GM21423 (cell line): ENCODE results near the gene WRAP73.

Experiments
- ATAC-seq: cut with Tn5 transposase; IDR thresholded peaks from one replicate; pipeline ENCODE4 v1.9.1; 2021; ENCODE audit warnings: mild to moderate bottlenecking, moderate library complexity; ENCODE audit not compliant: unreplicated experiment

WRAP73 gene

GRCh38 chr1:3649342-3650247, at the start of gene WRAP73:
Gene WRAP73, minus strand, starts transcription at chr1:3650103. Its CDS starts 104 bp downstream, at chr1:3649999.
- ATAC-seq, result peak; percentile 94

GRCh38 chr1:3699596-3699995, 49.7 kb upstream of the WRAP73 start:
- no peak for ATAC-seq

GRCh38 chr1:3698660-3699408, 48.9 kb upstream of the WRAP73 start:
- ATAC-seq, result no peak

GRCh38 chr1:3697810-3698209, 47.9 kb upstream of the WRAP73 start:
- ATAC-seq, result no peak

GRCh38 chr1:3697104-3697503, 47.2 kb upstream of the WRAP73 start:
- no peak for ATAC-seq

GRCh38 chr1:3696689-3697088, 46.8 kb upstream of the WRAP73 start:
- no peak for ATAC-seq

GRCh38 chr1:3695326-3696217, 45.7 kb upstream of the WRAP73 start:
- ATAC-seq, result no peak

- ATAC-seq, result no peak
Measured at GRCh38 chr1:3693321-3693720, 43.4 kb upstream of the WRAP73 start.

- ATAC-seq, result no peak
Measured at GRCh38 chr1:3692598-3692997, 42.7 kb upstream of the WRAP73 start.

GRCh38 chr1:3691421-3692204, 41.7 kb upstream of the WRAP73 start:
- no peak for ATAC-seq

- ATAC-seq, result no peak
Measured at GRCh38 chr1:3690282-3691065, 40.6 kb upstream of the WRAP73 start.

- ATAC-seq, result no peak
Measured at GRCh38 chr1:3689138-3689750, 39.3 kb upstream of the WRAP73 start.

GRCh38 chr1:3688356-3689137, 38.6 kb upstream of the WRAP73 start:
- no peak for ATAC-seq

- ATAC-seq, result no peak
Measured at GRCh38 chr1:3687504-3687903, 37.6 kb upstream of the WRAP73 start.

GRCh38 chr1:3685906-3686305, 36.0 kb upstream of the WRAP73 start:
- no peak for ATAC-seq

GRCh38 chr1:3685222-3685621, 35.3 kb upstream of the WRAP73 start:
- no peak for ATAC-seq

- ATAC-seq, result no peak
Measured at GRCh38 chr1:3683992-3684391, 34.1 kb upstream of the WRAP73 start.

GRCh38 chr1:3683197-3683596, 33.3 kb upstream of the WRAP73 start:
- ATAC-seq, result no peak
